ENCODE results near the gene CYP46A1. TPM values are rescaled to one million over a fixed set of nuclear protein-coding genes. Genes with fewer than 3 reads are reported as not detected.

The CYP46A1 gene
- polyA plus RNA-seq, 3 donors = 1.5 to 4.6 (median 2.0) TPM

GRCh38 chr14:99682809-99683618 is 1.1 kb upstream of the CYP46A1 start:
- peak in 9 of 11 donors; percentile 49 to 78 (median 73) for DNase-seq (ENCODE audit: extremely low read depth in 1 of 11, low read depth in 9 of 11, low spot score in 4 of 11)

DNA sequence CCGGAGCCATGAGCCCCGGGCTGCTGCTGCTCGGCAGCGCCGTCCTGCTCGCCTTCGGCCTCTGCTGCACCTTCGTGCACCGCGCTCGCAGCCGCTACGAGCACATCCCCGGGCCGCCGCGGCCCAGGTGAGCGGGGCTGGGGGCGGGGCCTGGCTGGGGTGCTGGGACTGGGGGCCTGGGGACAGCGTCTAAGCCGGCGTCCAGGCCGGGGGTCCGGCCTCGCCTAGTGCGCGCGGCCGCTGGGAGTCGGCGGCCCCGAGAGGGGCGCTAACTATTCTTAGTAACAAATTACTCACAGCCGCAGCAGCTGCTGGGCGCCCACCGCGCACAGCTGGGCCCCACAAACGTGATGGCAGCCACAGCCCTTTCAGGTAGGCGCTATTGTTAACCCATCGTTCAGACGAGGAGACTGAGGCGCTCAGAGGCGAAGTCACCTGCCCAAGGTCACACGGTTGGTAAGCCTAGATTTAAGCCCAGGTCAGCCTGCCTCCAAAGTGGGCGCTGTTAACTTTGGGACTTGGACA is 374 bp downstream of the CYP46A1 start:
- no peak for DNase-seq (ENCODE audit: extremely low read depth in 1 of 11, low read depth in 9 of 11, low spot score in 4 of 11)

- DNase-seq (ENCODE audit: extremely low read depth in 1 of 11, low read depth in 9 of 11, low spot score in 4 of 11) = no peak
Measured at GRCh38 chr14:99685151-99685591, 1.1 kb downstream of the CYP46A1 start.

DNA sequence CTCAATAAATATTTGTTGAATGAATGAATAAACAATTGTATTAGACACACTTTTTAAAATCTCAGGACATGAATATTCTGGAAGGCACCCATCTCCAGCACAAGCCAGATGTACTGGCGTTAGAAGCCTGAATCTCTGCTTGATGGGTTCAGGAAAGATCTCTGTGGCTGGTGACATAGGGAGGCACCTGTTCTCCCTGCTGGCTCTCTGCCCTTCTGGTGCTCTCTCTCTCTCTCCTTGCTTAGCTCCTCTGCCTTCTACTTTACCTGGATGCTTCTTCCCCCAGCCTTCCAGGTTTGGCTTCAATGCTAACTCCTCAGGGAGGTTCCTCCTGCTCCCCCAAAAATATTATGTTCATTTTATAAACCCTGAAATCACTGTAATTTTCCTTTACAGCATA is 1.5 kb downstream of the CYP46A1 start:
- DNase-seq (ENCODE audit: extremely low read depth in 1 of 11, low read depth in 9 of 11, low spot score in 4 of 11) = no peak

- no peak for DNase-seq (ENCODE audit: extremely low read depth in 1 of 11, low read depth in 9 of 11, low spot score in 4 of 11)
Measured at GRCh38 chr14:99686557-99687283, 2.6 kb downstream of the CYP46A1 start.

GRCh38 chr14:99687284-99688209 is 3.4 kb downstream of the CYP46A1 start:
- no peak for DNase-seq (ENCODE audit: extremely low read depth in 1 of 11, low read depth in 9 of 11, low spot score in 4 of 11)

- DNase-seq (ENCODE audit: extremely low read depth in 1 of 11, low read depth in 9 of 11, low spot score in 4 of 11) = no peak
Measured at GRCh38 chr14:99688210-99688581, 4.1 kb downstream of the CYP46A1 start.

GRCh38 chr14:99688629-99689028 is 4.5 kb downstream of the CYP46A1 start:
- DNase-seq (ENCODE audit: extremely low read depth in 1 of 11, low read depth in 9 of 11, low spot score in 4 of 11) = no peak

- no peak for DNase-seq (ENCODE audit: extremely low read depth in 1 of 11, low read depth in 9 of 11, low spot score in 4 of 11)
Measured at GRCh38 chr14:99689266-99690236, 5.5 kb downstream of the CYP46A1 start.

GRCh38 chr14:99690636-99691035 is 6.5 kb downstream of the CYP46A1 start:
- no peak for DNase-seq (ENCODE audit: extremely low read depth in 1 of 11, low read depth in 9 of 11, low spot score in 4 of 11)

- DNase-seq (ENCODE audit: extremely low read depth in 1 of 11, low read depth in 9 of 11, low spot score in 4 of 11) = no peak
Measured at GRCh38 chr14:99691111-99691885, 7.2 kb downstream of the CYP46A1 start.

- DNase-seq (ENCODE audit: extremely low read depth in 1 of 11, low read depth in 9 of 11, low spot score in 4 of 11) = no peak
Measured at GRCh38 chr14:99693918-99694317, 9.8 kb downstream of the CYP46A1 start.

- DNase-seq (ENCODE audit: extremely low read depth in 1 of 11, low read depth in 9 of 11, low spot score in 4 of 11) = no peak
Measured at GRCh38 chr14:99696929-99697328, 12.8 kb downstream of the CYP46A1 start.

- DNase-seq (ENCODE audit: extremely low read depth in 1 of 11, low read depth in 9 of 11, low spot score in 4 of 11) = no peak
Measured at GRCh38 chr14:99698236-99698635, 14.1 kb downstream of the CYP46A1 start.

DNA sequence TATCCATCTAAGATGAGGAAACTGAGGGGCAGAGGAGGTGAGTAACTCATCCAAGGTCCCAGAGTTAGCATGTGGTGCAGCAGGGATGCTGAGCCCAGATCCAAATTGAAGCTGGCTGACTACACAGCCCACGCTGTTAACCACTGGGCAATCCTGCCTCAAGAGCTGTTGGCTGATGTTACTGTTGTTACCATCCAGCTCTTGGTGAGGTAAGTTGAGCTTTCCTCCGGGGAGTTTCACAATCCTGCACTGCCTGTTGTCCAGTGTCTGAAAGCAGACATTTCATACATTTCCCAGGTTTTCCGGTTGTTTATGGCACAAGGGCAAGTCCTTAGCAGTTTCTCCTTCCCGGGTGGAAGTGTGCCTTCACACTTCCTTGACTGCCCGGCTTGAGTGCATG is 14.5 kb downstream of the CYP46A1 start:
- DNase-seq (ENCODE audit: extremely low read depth in 1 of 11, low read depth in 9 of 11, low spot score in 4 of 11) = no peak

DNA sequence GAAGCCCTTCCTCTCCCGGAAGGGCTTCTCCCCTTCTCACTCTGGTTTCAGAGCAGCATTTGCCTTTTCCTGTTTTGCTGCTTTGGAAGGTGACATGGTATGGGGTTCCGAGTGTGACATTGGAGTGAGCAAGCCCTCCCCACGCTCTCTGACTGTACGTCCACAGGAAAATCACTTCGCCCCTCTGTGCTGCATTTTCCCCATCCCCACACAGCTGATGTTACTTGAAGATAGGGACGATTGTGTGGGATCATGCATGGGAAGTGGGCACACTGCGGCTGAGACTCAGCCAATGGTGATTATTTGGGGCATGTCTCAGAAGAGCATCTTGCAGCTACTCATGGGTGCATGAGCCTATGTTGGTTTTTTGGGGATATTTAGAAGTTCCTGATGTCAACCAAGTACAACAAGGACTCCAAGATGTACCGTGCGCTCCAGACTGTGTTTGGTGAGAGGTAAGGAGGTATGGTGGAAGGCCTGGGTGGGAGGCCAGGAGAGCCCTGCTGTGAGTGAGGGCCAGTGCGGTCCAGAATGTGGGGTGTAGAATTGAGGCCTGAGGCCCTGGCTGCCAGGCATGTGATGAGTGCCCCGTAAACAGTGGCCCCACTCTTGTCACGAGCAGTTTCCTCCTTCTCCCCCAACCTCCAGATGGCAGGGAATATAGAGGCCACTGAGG is 15.1 kb downstream of the CYP46A1 start:
- DNase-seq (ENCODE audit: extremely low read depth in 1 of 11, low read depth in 9 of 11, low spot score in 4 of 11) = no peak

GRCh38 chr14:99699861-99700260 is 15.8 kb downstream of the CYP46A1 start:
- no peak for DNase-seq (ENCODE audit: extremely low read depth in 1 of 11, low read depth in 9 of 11, low spot score in 4 of 11)

All from renal cortex interstitium (tissue), 11 donors.